Brain microvascular endothelial cell (primary cell): ENCODE measurements around the gene SC5D.

Source experiments
- DNase-seq: peaks from one replicate; pipeline ENCODE4 v3.0.0-alpha.2; 2020
- H3K27ac ChIP-seq: fragments of 250-450 bp; sonication (Bioruptor Pico); 2 replicates; pipeline ENCODE4 v1.5.1; 2020; ENCODE audit warnings: mild to moderate bottlenecking, moderate library complexity
- H3K27me3 ChIP-seq: fragments of 250-450 bp; sonication (Bioruptor Pico); replicated peaks from 2 replicates; pipeline ENCODE4 v1.5.1; 2020; ENCODE audit warnings: mild to moderate bottlenecking
- H3K36me3 ChIP-seq: fragments of 250-450 bp; sonication (Bioruptor Pico); replicated peaks from 2 replicates; pipeline ENCODE4 v1.5.1; 2020; ENCODE audit warnings: mild to moderate bottlenecking
- H3K4me3 ChIP-seq: 2 replicates; pipeline ENCODE4 v1.5.1; 2011; ENCODE audit warnings: low read depth, mild to moderate bottlenecking, control low read depth, low read length, moderate library complexity
- in situ Hi-C: cut with HindIII; loops from 2 replicates; pipeline ENCODE4 v1.10.0; 2017; ENCODE audit warnings: low sequenced_read_pairs, low pct_ligation_motif_present
- TF ChIP-seq, protein P1 (sequence below): IDR thresholded peaks from 2 replicates; pipeline ENCODE4 v1.5.1; 2011; ENCODE audit warnings: low read depth, mild to moderate bottlenecking, moderate library complexity, low read length, control low read depth, inconsistent platforms; ENCODE audit errors: missing control alignments

The SC5D gene

DNA sequence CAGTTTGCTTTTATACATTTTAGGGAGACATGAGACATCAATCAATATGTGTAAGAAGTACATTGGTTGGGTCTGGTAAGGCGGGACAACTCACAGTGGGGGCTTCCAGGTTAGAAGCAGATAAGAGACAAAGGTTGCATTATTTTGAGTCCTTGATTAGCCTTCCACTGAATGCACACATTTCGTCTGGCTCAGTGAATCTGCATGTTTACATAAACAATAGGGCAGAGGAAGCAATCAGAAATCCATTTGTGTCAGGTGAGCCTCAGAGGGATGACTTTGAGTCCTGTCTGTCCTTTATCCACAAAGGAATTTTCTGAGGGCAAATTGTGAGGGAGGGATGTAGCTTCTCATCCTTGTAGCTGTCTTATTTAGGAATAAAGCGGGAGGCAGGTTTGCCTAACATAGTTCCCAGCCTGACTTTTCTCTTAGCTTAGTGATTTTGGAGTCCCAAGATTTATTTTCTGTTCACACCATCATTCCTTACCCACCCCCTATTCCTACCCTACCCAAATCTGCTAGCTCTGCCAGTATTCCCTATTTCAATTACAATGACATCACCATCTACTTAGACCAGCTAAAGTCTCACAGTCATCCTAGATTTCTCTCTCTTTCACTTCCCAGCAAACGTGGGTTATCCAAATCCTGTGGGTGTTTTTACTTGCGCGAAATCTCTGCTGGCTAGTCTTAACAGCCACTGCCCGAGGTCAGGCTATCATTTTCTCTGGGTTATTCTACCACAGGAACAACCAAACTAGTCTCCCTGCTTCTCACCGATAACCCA lies 2.9 kb downstream of the SC5D start:
- DNase-seq = no peak
- no peak overlapping the region for H3K27ac ChIP-seq
- TF ChIP-seq, protein P1, sequence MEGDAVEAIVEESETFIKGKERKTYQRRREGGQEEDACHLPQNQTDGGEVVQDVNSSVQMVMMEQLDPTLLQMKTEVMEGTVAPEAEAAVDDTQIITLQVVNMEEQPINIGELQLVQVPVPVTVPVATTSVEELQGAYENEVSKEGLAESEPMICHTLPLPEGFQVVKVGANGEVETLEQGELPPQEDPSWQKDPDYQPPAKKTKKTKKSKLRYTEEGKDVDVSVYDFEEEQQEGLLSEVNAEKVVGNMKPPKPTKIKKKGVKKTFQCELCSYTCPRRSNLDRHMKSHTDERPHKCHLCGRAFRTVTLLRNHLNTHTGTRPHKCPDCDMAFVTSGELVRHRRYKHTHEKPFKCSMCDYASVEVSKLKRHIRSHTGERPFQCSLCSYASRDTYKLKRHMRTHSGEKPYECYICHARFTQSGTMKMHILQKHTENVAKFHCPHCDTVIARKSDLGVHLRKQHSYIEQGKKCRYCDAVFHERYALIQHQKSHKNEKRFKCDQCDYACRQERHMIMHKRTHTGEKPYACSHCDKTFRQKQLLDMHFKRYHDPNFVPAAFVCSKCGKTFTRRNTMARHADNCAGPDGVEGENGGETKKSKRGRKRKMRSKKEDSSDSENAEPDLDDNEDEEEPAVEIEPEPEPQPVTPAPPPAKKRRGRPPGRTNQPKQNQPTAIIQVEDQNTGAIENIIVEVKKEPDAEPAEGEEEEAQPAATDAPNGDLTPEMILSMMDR = no peak
- H3K4me3 ChIP-seq = no peak overlapping the region
- H3K36me3 ChIP-seq = no peaks in the 10 kb centered on the region
- no peaks in the 10 kb centered on the region for H3K27me3 ChIP-seq
- in situ Hi-C loops = no loop called here

DNA sequence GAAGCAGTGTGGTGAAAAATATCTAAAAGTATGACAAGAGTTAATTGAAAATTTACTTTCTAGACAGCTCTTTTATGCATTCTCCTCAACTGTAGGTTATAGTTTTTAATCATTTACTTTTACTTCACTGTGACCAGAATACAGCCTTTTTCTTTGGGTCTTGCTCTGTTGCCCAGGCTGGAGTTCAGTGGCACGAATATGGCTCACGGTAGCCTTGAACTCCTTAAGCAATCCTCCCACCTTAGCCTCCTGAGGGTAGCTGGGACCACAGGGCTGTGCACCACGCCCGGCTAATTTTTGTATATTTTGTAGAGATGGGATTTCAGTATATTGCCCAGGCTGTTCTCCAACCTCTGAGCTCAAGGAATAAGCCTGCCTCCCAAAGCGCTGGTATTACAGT lies 5.3 kb downstream of the SC5D start:
- Histone ChIP-seq H3K36me3 (no peaks in the 10 kb centered on the region), H3K27ac (no peak overlapping the region), H3K4me3 (no peak overlapping the region), H3K27me3 (no peaks in the 10 kb centered on the region)
- no peak for DNase-seq
- in situ Hi-C loops = no loop called here
- TF ChIP-seq, protein P1 = no peak

DNA sequence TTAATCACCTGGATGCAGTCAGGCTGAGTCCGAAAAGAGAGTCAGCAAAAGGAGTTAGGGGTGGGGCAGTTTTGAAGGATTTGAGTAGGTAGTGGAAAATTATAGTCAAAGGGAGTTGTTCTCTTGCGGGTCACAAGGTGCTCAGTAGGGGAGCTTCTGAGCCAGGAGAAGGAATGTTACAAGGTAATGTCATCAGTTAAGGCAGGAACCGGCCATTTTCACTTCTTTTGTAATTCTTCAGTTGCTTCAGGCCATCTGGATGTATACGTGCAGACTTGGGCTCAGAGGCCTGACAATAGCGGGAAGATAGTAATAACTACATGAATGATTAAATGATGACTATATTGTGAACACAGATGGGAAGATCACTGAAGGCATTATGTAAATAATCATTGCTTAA lies 6.2 kb downstream of the SC5D start:
- Histone ChIP-seq H3K4me3 (no peak overlapping the region), H3K36me3 (peaks cover 2% of the 10 kb centered on the region), H3K27ac (no peak overlapping the region), H3K27me3 (no peaks in the 10 kb centered on the region)
- TF ChIP-seq, protein P1 = no peak
- in situ Hi-C loops = no loop called here
- no peak for DNase-seq

DNA sequence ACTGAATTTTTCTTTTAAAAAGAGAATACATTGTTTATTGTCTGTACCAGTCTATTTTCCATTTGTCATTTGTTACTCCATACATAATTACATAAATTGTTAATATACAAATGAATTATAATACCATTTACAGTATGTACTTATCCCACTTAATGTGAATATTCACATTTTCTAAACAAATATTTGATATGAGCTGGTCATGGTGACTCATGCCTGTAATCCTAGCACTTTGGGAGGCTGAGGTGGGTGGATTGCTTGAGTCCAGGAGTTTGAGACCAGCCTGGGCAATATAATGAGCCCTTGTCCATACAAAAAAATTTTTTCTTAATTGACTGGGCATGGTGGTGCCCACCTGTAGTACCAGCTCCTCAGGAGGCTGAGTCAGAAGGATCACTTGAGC lies 6.8 kb downstream of the SC5D start:
- Histone ChIP-seq H3K27ac (no peak overlapping the region), H3K27me3 (no peaks in the 10 kb centered on the region), H3K4me3 (no peak overlapping the region), H3K36me3 (peaks cover 2% of the 10 kb centered on the region)
- no peak for DNase-seq
- in situ Hi-C loops = no loop called here
- TF ChIP-seq, protein P1 = no peak

DNA sequence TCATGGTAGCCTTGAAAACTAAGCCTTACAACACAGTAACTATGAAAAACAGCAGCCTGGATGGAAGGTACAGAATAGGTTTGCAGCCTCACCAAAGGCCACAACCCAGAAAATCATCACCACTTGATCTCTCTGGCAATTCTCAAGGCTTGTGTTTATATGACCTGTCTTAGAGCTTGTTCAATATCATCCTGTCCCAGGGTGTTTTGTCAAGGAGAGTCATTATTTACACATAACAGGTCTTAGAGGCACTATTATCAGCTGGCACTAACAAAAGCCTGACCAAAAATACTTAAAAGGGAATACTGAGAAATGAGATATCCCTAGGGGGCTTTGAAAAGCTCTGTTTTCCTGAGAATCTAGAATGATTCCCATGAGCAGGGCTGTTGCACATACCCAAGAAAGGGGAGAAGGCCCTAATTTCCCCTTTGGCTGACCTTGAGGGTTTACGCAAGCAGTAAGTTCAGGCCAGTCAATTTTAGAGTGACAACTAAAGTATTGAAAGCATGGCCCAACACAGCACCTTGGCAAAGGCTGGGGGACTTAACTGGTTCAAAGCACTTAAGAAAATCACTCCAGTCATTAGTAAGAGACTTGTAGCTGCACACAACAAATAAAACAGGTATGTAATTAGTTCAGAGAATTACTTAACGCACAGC lies 7.9 kb downstream of the SC5D start:
- peaks cover 4% of the 10 kb centered on the region for H3K36me3 ChIP-seq
- DNase-seq = no peak
- no peak overlapping the region for H3K27ac ChIP-seq
- no peaks in the 10 kb centered on the region for H3K27me3 ChIP-seq
- in situ Hi-C loops = no loop called here
- TF ChIP-seq, protein P1 = no peak
- H3K4me3 ChIP-seq = no peak overlapping the region
